H1 (cell line): ENCODE results near the gene VWA3B. TPM values are rescaled to one million over a fixed set of nuclear protein-coding genes. Genes with fewer than 3 reads are reported as not detected.

Experiments
- CTCF ChIA-PET: fragments of 300-600 bp; sonication (Branson Sonifier 250); formaldehyde crosslinking; loops from one replicate; lab custom pipeline; 2021; ENCODE audit not compliant: partially characterized antibody; lab: Charles Lee
- POLR2A ChIA-PET: fragments of 300-600 bp; sonication (Branson Sonifier 250); formaldehyde crosslinking; loops from one replicate; lab custom pipeline; 2021; ENCODE audit warnings: inconsistent platforms; ENCODE audit not compliant: partially characterized antibody; lab: Charles Lee
- DNase-seq, 2 experiments: peaks; one replicate each; pipeline versions ENCODE4 v3.0.0 to v3.0.0-alpha.2; 2010 to 2022; ENCODE audit warnings: low spot score in 2 of 2, low read depth in 1 of 2, mixed read lengths in 1 of 2
- FAIRE-seq: peaks from 2 replicates; lab custom pipeline; 2011; peaks lifted over from hg19 to GRCh38; lab: Jason Lieb, UNC
- H2AFZ ChIP-seq: 2 replicates; pipeline ENCODE4 v1.8.1; 2012; ENCODE audit warnings: low read length, inconsistent platforms
- H2AK5ac ChIP-seq: 2 replicates; pipeline ENCODE4 v1.6.1; 2013; ENCODE audit warnings: low read depth, low read length
- H2BK120ac ChIP-seq: replicated peaks from 2 replicates; pipeline ENCODE3; 2013; ENCODE audit warnings: low read depth, low read length, inconsistent platforms
- H2BK12ac ChIP-seq: 2 replicates; pipeline ENCODE4 v1.6.1; 2013; ENCODE audit warnings: low read depth, low read length
- H2BK15ac ChIP-seq: 2 replicates; pipeline ENCODE4 v1.6.1; 2013; ENCODE audit warnings: low read length
- H2BK20ac ChIP-seq: 2 replicates; pipeline ENCODE4 v1.6.1; 2013; ENCODE audit warnings: low read length
- H2BK5ac ChIP-seq: 2 replicates; pipeline ENCODE4 v1.6.1; 2013; ENCODE audit warnings: low read depth, low read length
- H3K14ac ChIP-seq: 2 replicates; pipeline ENCODE4 v1.6.1; 2013; ENCODE audit warnings: inconsistent platforms; ENCODE audit not compliant: insufficient read length
- H3K18ac ChIP-seq: 2 replicates; pipeline ENCODE4 v1.6.1; 2013; ENCODE audit warnings: low read length; ENCODE audit errors: extremely low read depth
- H3K23ac ChIP-seq: 2 replicates; pipeline ENCODE4 v1.6.1; 2013; ENCODE audit warnings: inconsistent platforms; ENCODE audit not compliant: insufficient read length
- H3K23me2 ChIP-seq: 2 replicates; pipeline ENCODE4 v1.6.1; 2013; ENCODE audit warnings: low read depth, low read length
- H3K27ac ChIP-seq: 2 replicates; pipeline ENCODE4 v1.6.1; 2011; ENCODE audit warnings: low read depth, low read length, inconsistent platforms
- H3K27me3 ChIP-seq, 4 experiments: replicated peaks in 1 of 4; 1 replicate in 1 of 4; 2 replicates in 3 of 4; pipeline versions ENCODE4 v1.6.1 to v1.8.1; 2011 to 2013; ENCODE audit warnings: low read length in 3 of 4, mild to moderate bottlenecking in 3 of 4, inconsistent platforms in 2 of 4, mixed read lengths in 2 of 4, moderate library complexity in 1 of 4; ENCODE audit not compliant: control insufficient read depth in 3 of 4, insufficient read depth in 3 of 4; ENCODE audit errors: extremely low read depth in 1 of 4
- H3K36me3 ChIP-seq, 4 experiments: 2 replicates each; pipeline versions ENCODE4 v1.6.1 to v1.8.1; 2011 to 2013; ENCODE audit warnings: mild to moderate bottlenecking in 4 of 4, low read length in 3 of 4, moderate library complexity in 2 of 4, control low read depth in 1 of 4, inconsistent platforms in 1 of 4; ENCODE audit not compliant: insufficient read depth in 4 of 4, control insufficient read depth in 2 of 4
- H3K4ac ChIP-seq: replicated peaks from 2 replicates; pipeline ENCODE3; 2013; ENCODE audit warnings: low read length, low read depth, mixed read lengths, inconsistent platforms; ENCODE audit not compliant: insufficient read length
- H3K4me1 ChIP-seq, 4 experiments: replicated peaks in 1 of 4; 1 replicate in 1 of 4; 2 replicates in 3 of 4; pipeline versions ENCODE4 v1.6.1 to v1.8.1; 2011 to 2013; ENCODE audit warnings: low read length in 3 of 4, inconsistent platforms in 2 of 4, mixed read lengths in 1 of 4; ENCODE audit not compliant: insufficient read depth in 4 of 4, control insufficient read depth in 3 of 4
- H3K4me2 ChIP-seq, 2 experiments: 2 replicates each; pipeline versions ENCODE4 v1.6.1 to v1.8.1; 2011 to 2013; ENCODE audit warnings: low read depth in 2 of 2, low read length in 2 of 2, control low read depth in 1 of 2, inconsistent platforms in 1 of 2, mild to moderate bottlenecking in 1 of 2; ENCODE audit not compliant: insufficient read depth in 1 of 2
- H3K4me3 ChIP-seq, 4 experiments: fragments of 200-600, 300-600 bp in 1 of 4; sonication (generic), shearing (Covaris generic), sonication (Bioruptor Twin) in 1 of 4; 2 replicates each; pipeline versions ENCODE4 v1.5.1 to v1.8.1; 2011 to 2016; ENCODE audit warnings: low read length in 4 of 4, low read depth in 3 of 4, control low read depth in 2 of 4, inconsistent platforms in 2 of 4, mild to moderate bottlenecking in 2 of 4, mixed read lengths in 1 of 4, moderate library complexity in 1 of 4; ENCODE audit not compliant: insufficient read depth in 2 of 4; ENCODE audit errors: extremely low read depth in 1 of 4
- H3K56ac ChIP-seq: replicated peaks from 2 replicates; pipeline ENCODE3; 2013; ENCODE audit warnings: low read depth, mild to moderate bottlenecking, mixed read lengths, low read length, inconsistent platforms; ENCODE audit not compliant: insufficient read length
- H3K79me1 ChIP-seq: 2 replicates; pipeline ENCODE4 v1.6.1; 2013; ENCODE audit warnings: low read depth, low read length, control low read depth
- H3K79me2 ChIP-seq, 2 experiments: 2 replicates each; pipeline versions ENCODE4 v1.6.1 to v1.8.1; 2012 to 2013; ENCODE audit warnings: low read length in 2 of 2, mild to moderate bottlenecking in 2 of 2, inconsistent platforms in 1 of 2; ENCODE audit not compliant: insufficient read depth in 2 of 2, control insufficient read depth in 1 of 2
- H3K9ac ChIP-seq, 4 experiments: replicated peaks in 1 of 4; 1 replicate in 1 of 4; 2 replicates in 3 of 4; pipeline versions ENCODE4 v1.6.1 to v1.8.1; 2011 to 2013; ENCODE audit warnings: low read depth in 3 of 4, low read length in 3 of 4, control low read depth in 2 of 4, mild to moderate bottlenecking in 2 of 4, moderate library complexity in 2 of 4, inconsistent platforms in 1 of 4; ENCODE audit errors: extremely low read depth in 1 of 4
- H3K9me3 ChIP-seq, 2 experiments: 2 replicates each; pipeline versions ENCODE4 v1.6.1 to v1.8.1; 2012 to 2013; ENCODE audit warnings: mild to moderate bottlenecking in 2 of 2, moderate library complexity in 2 of 2, control low read depth in 1 of 2, inconsistent platforms in 1 of 2, low read depth in 1 of 2, low read length in 1 of 2, mixed read lengths in 1 of 2; ENCODE audit not compliant: insufficient read depth in 2 of 2
- H4K20me1 ChIP-seq, 2 experiments: replicated peaks in 1 of 2; 2 replicates each; pipeline versions ENCODE3 to v1.8.1; 2011 to 2013; ENCODE audit warnings: inconsistent platforms in 2 of 2, low read length in 2 of 2, mild to moderate bottlenecking in 1 of 2; ENCODE audit not compliant: insufficient read depth in 2 of 2, control insufficient read depth in 1 of 2
- H4K5ac ChIP-seq: 2 replicates; pipeline ENCODE4 v1.6.1; 2013; ENCODE audit warnings: low read length, low read depth, mixed read lengths, inconsistent platforms; ENCODE audit not compliant: insufficient read length
- H4K8ac ChIP-seq: 2 replicates; pipeline ENCODE4 v1.8.0; 2013; ENCODE audit warnings: mild to moderate bottlenecking, moderate library complexity, low read length, inconsistent platforms; ENCODE audit not compliant: insufficient read depth; ENCODE audit errors: extremely low read depth
- H4K91ac ChIP-seq: replicated peaks from 2 replicates; pipeline ENCODE3; 2013; ENCODE audit warnings: low read length, mixed read lengths, inconsistent platforms; ENCODE audit not compliant: insufficient read length
- ASH2L ChIP-seq: fragments of 200-600, 300-600 bp; sonication (generic); IDR thresholded peaks from one replicate; pipeline ENCODE4 v1.7.1; 2017; ENCODE audit warnings: low read length
- CTCF ChIP-seq, 3 experiments: IDR thresholded peaks; 1 replicate in 2 of 3; 2 replicates in 1 of 3; pipeline versions ENCODE4 v1.5.1 to v1.6.1; 2011; ENCODE audit warnings: low read length in 3 of 3, mild to moderate bottlenecking in 3 of 3, inconsistent platforms in 2 of 3, low read depth in 1 of 3, moderate library complexity in 1 of 3; ENCODE audit not compliant: insufficient read depth in 1 of 3; ENCODE audit errors: control extremely low read depth in 1 of 3
- HDAC2 ChIP-seq, 2 experiments: fragments of 300-600 bp in 1 of 2; sonication (generic) in 1 of 2; IDR thresholded peaks; 2 replicates each; pipeline ENCODE4 v1.6.1; 2011 to 2012; ENCODE audit warnings: low read depth in 2 of 2, low read length in 2 of 2, mild to moderate bottlenecking in 2 of 2, moderate library complexity in 2 of 2, borderline replicate concordance in 1 of 2, inconsistent platforms in 1 of 2
- POLR2A ChIP-seq, 2 experiments: IDR thresholded peaks; 1 replicate in 1 of 2; 2 replicates in 1 of 2; pipeline ENCODE4 v1.6.1; 2011; ENCODE audit warnings: low read depth in 2 of 2, low read length in 2 of 2, mild to moderate bottlenecking in 2 of 2; ENCODE audit errors: control extremely low read depth in 1 of 2
- POLR2AphosphoS5 ChIP-seq: IDR thresholded peaks from 2 replicates; pipeline ENCODE4 v1.6.1; 2011; ENCODE audit warnings: low read depth, low read length
- WGBS, 2 experiments: shearing (Covaris generic) in 1 of 2; methylation state at CpG; one replicate each; pipeline versions ENCODE4 v1.1.6 to v1.1.7; 2013 to 2015; ENCODE audit warnings: low lambda C conversion rate in 2 of 2, mixed read lengths in 2 of 2, inconsistent platforms in 1 of 2, low coverage in 1 of 2, missing lambda C conversion rate in 1 of 2; ENCODE audit not compliant: insufficient replicate concordance in 2 of 2, insufficient coverage in 1 of 2, insufficient read length in 1 of 2; ENCODE audit errors: extremely low coverage in 1 of 2, missing lambda C conversion rate in 1 of 2; 5-methylcytosine and 5-hydroxymethylcytosine counted together
- polyA plus RNA-seq, 7 experiments: library from polyadenylated mRNA; depleted of rRNA in 3 of 7; stranded (reverse) in 5 of 7; unstranded in 2 of 7; fragments of >200 nt in 5 of 7; fragments of 200-250 nt in 2 of 7; gene quantifications; 1 replicate in 5 of 7; 2 replicates in 1 of 7; 4 replicates in 1 of 7; pipeline versions ENCODE4 v1.2.1 to v1.2.3, GENCODE V29; 2011 to 2013; ENCODE audit warnings: missing spikeins in 2 of 7, mixed read lengths in 2 of 7
- total RNA-seq: library from RNA; stranded (reverse); fragmentation: NEBNext Ultra II Directional; extraction: Animal tissue kit (Norgen Biotek cat#: 25700); gene quantifications from 2 replicates; pipeline ENCODE4 v1.2.1, GENCODE V29; 2021

The VWA3B gene
- total and polyA plus RNA-seq, 2 of the 8 experiments (the other 6 are each of a cell fraction or from before 2014, with no cell fraction given): not detected

GRCh38 chr2:98187194-98187593, 100.2 kb downstream of the VWA3B start:
- no peak for DNase-seq
- Histone ChIP-seq H3K14ac (no peak overlapping the region), H3K79me1 (no peaks in the 10 kb centered on the region), H4K5ac (no peak overlapping the region), H3K36me3 (no peaks in the 10 kb centered on the region), H3K56ac (no peak overlapping the region), H3K4me3 (no peak overlapping the region), H3K23ac (no peak overlapping the region), H2BK120ac (no peak overlapping the region), H3K27me3 (no peaks in the 10 kb centered on the region), H3K23me2 (no peaks in the 10 kb centered on the region; the same call in 1 of the 2 replicates), H2AK5ac (no peak overlapping the region), H3K27ac (no peak overlapping the region), H2BK20ac (no peak overlapping the region), H2BK12ac (no peak overlapping the region), H2AFZ (no peak overlapping the region), H2BK5ac (no peak overlapping the region), H3K4me1 (no peaks in the 10 kb centered on the region), H4K8ac (no peak overlapping the region), H3K9ac (no peak overlapping the region), H3K4me2 (no peak overlapping the region), H2BK15ac (no peak overlapping the region), H3K79me2 (no peaks in the 10 kb centered on the region), H4K20me1 (no peaks in the 10 kb centered on the region), H4K91ac (no peak overlapping the region), H3K9me3 (no peaks in the 10 kb centered on the region), H3K18ac (no peak overlapping the region), H3K4ac (no peak overlapping the region)
- no peak for FAIRE-seq
- TF ChIP-seq ASH2L (no peak), HDAC2 (IDR thresholded peaks at IDR 0.05; ENCODE audit: borderline replicate concordance in 1 of 2, low read depth in 2 of 2, low read length in 2 of 2) (no peak), POLR2A (IDR thresholded peaks at IDR 0.05; ENCODE audit: control extremely low read depth in 1 of 2, low read depth in 2 of 2, low read length in 2 of 2) (no peak), POLR2AphosphoS5 (no peak), CTCF (IDR thresholded peaks at IDR 0.05; ENCODE audit: control extremely low read depth in 1 of 3, insufficient read depth in 1 of 3, low read depth in 1 of 3, low read length in 3 of 3) (no peak)
- 93% methylated on average over 9 of the region's 9 CpGs; no CpG with 5 or more reads in 1 of the 2 experiments for WGBS, 2 experiments
- CTCF ChIA-PET: interaction anchor here (0.6 to 1.0 kb wide), 2 partner anchors 9 to 197 kb away, joined by 3 read pairs; no protein-coding TSS in a partner anchor
- POLR2A ChIA-PET: no interaction called here
